DMS 273 treated with DMSO at 0.1 percent for 48 hours (cell line): ENCODE data around the gene KCNQ1OT1.
"Not testable (repeated sequence)": the region's sequence is repeated elsewhere in the genome, so short reads cannot be mapped to it uniquely, and the experiment has no call there.

Source experiments
- DNase-seq: peaks from one replicate; lab custom pipeline; 2025; lab: John Stamatoyannopoulos, UW

Gene KCNQ1OT1

DNA sequence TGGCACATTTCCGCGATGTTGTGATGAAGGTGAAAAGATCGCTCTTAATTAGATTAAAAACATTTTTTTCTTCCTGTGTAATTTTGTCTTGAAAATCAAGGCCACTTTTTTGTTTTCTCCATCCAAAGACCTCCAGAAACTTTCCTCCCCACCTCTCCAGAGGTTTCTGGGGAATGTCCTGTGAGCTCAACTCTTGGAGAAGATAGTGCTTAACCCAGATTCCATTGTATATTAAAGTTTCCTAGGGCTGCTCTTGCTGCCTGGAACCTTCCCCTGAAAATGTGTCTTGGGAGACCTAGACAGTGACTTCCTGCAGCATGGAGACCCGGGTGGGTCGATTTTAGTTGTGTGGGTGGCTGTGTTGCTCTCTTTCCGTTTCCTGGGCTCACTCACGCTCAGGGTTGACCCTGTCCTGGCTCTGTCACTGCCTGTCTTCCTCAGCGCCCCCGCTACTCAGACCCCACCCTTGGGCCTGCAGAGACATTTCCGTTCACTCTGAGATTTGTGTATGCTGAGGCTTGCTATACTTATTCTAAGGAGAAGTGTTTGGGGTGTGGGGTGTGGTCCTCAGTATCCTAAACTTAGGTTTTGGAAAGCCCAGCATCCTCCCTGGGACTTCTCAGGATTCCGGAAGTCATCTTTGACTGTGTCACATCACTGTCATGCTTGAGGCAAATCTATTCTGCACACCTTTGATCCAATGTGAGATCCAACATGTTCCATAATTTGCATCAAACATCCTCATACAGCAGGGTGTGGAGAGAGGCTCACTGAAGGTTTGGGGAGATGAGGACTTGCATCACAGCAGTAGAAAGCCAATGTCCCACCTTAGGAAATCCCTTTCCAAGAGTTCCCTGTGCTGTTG is 47.2 kb downstream of the KCNQ1OT1 start:
- DNase-seq: no peak

DNA sequence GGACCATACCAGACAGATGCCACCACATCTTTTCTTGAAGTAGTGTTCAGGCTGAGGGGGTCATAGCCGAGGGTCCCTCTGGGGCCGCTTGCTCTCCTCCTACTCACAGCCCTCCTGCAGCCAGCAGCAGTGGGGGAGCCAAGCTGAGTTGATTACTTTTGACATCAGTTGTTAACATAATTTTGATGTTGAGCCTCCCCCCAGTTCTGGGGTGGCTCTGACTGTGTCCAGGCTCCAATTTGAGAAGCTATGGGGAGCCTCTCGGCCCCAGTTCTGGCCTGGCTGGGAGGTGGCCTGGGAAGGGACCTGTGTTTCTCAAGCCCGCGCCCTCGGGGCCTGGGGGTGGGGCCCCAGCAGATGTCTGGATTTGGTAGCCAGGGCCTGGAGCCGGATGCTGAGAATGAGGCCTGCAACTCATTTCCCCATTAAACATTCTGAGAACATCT is 47.9 kb downstream of the KCNQ1OT1 start:
- DNase-seq: no peak

DNA sequence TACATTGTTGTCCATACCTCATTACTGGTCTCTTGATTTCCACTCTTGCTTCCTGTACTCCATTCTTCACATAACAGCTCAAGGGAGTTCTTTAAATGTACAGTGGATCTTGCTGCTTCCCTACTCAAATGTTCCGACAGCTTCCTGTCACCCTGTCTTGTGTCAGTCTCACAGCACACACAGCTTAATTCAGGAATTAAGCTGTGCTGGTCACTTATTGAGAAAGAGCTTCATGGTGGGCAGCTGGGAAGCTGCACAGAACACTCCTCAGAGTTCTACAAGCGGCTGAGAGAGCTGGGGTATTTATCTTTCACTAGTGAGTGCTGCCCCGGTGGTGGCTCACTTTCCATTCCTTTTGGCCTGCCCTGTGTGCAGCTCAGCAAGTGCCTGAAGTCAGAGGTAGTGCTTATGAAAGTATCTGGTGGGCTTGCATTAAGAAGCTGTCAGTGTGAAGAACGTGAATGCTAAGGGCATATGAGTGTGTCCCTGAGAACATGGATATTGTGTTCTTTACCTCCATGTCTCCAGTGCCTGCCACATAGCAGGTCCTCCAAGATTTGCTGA is 48.7 kb downstream of the KCNQ1OT1 start:
- no peak for DNase-seq

GRCh38 chr11:2650343-2650867 is 49.4 kb downstream of the KCNQ1OT1 start:
- DNase-seq: no peak

GRCh38 chr11:2649848-2650247 is 49.9 kb downstream of the KCNQ1OT1 start:
- DNase-seq: no peak

DNA sequence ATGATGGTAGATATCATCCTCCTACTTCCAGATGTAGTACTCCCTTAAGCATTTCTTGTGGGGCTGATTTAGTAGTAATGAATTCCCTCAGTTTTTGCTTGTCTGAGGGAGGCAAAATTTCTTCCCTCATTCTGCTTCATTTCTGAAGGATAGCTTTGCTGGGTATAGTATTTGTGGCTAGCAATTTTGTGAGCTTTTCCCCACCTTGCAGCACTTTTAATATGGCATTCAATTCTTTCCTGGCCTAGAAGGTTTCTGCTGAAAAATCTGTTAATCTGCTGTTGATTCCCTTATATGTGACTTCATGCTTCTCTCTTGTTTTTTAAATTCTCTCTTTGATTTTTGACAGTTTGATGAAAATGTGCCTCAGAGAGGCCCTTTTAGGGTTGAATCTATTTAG is 50.4 kb downstream of the KCNQ1OT1 start:
- no peak for DNase-seq

DNA sequence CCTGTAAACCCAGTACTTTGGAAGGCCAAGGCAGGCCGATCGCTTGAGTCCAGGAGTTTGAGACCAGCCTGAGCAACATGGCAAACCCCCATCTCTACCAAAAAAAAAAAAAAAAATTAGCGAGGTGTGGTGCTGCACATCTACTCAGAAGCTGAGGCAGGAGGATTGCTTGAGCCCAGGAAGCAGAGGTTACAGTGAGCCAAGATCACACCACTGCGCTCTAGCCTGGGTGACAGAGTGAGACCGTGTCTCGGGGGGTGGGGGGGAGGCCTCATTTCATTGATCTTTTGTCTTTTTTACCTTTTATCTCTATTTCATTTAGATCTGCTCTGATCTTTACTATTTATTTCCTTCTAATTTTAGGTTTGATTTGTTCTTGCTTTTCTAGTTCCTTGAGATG is 51.8 kb downstream of the KCNQ1OT1 start:
- DNase-seq: no peak

- DNase-seq: no peak
Measured at GRCh38 chr11:2647167-2647566, 52.6 kb downstream of the KCNQ1OT1 start.

DNA sequence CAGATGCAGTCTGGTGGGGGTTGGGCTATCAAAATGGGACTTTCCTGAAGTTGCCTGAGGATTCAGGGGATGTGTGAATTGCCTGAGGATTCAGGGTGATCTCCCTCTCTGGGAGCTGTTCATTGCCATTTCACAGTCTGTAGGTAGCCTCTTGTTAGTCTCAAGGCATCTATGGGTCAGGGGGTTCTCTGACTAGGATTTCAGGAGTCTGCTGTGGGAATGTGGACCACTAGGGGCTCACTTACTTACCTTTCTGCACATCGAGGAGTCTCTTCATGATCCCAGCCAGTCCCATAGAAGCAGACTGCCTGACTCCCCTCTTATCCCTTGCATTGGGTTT is 54.0 kb downstream of the KCNQ1OT1 start:
- no peak for DNase-seq

- DNase-seq: no peak
Measured at GRCh38 chr11:2644844-2645778, 54.7 kb downstream of the KCNQ1OT1 start.

GRCh38 chr11:2643746-2644145 is 56.0 kb downstream of the KCNQ1OT1 start:
- no peak for DNase-seq

GRCh38 chr11:2641623-2642022 is 58.2 kb downstream of the KCNQ1OT1 start:
- DNase-seq: no peak

- not testable (repeated sequence) for DNase-seq
Measured at GRCh38 chr11:2639763-2640162, 60.0 kb downstream of the KCNQ1OT1 start.

DNA sequence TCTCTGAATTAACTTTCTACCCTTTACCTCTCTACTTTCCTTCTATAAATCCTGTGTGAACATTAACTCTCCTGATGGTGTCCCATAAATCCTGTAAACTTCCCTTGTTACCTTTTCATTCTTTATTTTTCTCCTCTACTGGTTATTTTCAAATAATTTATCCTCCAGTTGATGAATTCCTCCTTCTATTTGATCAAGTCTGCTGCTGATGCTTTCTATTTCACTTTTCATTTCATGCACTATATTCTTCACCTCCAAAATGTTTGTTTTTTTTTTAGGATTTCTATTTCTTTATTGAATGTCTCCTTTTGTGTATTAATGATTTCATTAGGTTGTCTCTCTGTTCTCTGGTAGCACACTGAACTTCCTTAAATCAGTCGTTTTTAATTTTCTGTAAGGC is 68.6 kb downstream of the KCNQ1OT1 start:
- no peak for DNase-seq

- no peak for DNase-seq
Measured at GRCh38 chr11:2630679-2631078, 69.1 kb downstream of the KCNQ1OT1 start.

DNA sequence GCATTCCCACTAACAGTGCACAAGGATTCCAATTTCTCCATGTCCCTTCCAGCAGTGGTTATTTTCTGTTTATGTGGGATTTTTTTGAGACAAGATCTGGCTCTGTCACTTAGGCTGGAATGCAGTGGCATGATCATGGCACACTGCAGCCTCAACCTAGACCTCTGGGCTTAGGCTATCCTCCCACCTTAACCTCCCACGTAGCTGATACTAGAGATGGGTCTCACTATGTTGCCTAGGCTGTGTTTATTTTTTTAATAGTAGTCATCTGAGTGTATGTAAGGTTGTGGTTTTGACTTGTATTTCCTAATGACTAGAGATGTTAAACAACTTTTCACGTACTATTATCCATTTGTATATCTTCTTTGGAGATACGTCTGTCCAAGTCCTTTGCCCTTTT is 74.6 kb downstream of the KCNQ1OT1 start:
- DNase-seq: no peak

DNA sequence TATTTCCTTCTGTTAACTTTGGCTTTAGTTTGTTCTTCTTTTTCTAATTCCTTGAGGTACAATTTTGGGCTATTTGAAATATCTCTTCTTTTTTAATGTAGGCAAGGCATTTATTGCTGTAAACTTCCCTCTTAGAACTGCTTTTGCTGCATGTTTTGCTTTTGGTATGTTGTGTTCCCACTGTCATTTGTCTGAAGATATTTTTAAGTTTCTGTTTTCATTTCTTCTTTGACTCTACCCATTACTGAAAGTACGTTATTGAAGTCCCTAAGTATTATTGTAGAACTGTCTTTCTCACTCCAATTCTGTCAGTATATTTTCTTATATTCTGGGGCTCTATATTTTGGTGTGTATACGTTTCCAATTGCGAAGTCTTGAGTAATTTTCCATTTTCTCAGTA is 77.9 kb downstream of the KCNQ1OT1 start:
- no peak for DNase-seq

DNA sequence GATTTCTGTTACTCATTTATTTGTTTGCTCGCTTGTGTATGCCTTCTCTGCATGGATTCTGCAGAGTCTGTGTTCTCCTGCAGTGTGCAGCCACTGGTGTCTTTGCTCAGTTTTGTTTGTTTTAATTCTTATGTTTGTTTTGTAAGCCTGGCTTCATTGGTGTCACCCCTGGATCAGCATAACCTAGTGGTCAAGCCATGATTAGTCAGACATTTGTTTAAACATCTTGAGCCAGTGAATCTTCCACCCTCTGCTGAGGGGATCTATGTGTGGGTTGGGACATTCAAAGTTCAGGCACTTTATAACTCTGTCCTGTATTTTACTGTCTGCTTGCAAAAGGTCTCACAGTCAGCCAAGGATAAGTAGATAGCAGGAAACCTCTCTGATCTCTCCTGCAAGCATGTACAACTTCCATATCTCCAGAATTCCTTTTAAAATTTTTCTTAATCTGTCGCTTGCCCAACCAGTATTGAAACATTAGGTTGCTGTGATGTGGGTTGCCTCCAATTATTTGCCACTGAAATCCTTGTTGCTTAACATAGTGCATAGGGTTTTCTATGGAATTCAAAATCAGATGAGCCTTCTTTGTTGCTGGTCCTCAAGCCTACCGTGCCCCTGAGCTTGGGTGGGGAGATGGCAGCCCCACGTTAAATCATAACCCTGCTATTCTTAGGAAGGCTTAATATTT is 86.8 kb downstream of the KCNQ1OT1 start:
- no peak for DNase-seq

DNA sequence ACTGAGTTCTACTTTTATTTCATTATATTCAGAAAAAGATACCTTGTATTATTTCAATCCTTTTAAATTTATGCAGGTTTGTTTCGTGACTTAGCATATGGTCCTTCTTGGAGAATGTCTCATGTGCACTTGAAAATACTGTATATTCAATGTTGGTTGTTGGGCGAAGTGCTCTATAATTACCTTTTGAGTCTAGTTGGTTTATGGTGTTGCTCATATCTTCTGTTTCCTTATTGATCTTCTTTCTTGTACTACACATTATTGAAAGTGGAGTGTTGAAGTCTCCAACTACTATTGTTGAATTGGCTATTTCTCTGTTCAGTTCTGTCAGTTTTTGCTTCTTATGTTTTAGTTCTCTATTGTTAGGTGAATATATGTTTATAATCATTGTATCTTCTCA is 90.4 kb downstream of the KCNQ1OT1 start:
- no peak for DNase-seq

DNA sequence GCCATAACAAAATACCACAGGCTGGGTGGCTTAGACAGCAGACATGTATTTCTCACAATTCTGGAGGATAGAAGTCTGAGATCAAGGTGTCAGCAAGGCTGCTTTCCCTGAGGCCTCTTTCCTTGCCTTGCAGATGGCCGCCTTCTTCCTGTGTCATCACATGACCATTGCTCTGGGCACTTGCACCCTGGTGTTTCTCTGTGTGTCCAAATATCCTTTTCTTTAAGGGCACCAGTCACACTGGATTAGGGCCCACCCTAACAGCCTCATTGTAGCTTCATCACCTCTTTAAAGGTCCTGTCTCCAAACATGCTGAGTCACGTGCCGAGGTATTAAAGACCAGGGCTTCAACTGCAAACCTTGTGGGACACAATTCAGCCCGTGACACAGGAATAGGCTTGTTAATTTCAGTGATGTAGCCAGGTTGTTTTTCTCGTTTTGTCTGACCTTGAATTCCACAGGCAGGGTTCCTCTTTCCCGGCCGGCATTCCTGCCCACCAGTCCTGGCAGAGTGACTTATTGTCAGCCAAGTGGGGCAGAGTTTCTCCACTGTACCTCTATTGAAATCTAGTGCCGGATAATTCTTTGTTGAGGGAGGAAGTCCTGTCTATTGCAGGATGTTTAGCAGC is 100.1 kb downstream of the KCNQ1OT1 start:
- no peak for DNase-seq

GRCh38 chr11:2595204-2595603 is 104.6 kb downstream of the KCNQ1OT1 start:
- no peak for DNase-seq
